GM18520 (cell line): ENCODE measurements around the gene B4GALT5.

Experiments used
- ATAC-seq: cut with Tn5 transposase; IDR thresholded peaks from one replicate; pipeline ENCODE4 v1.9.1; 2021; ENCODE audit not compliant: unreplicated experiment

The B4GALT5 gene

GRCh38 chr20:49659056-49659455, 54.6 kb downstream of the B4GALT5 start:
- no peak for ATAC-seq

- ATAC-seq: no peak
These were observed 55.2 kb downstream of the B4GALT5 start for GRCh38 chr20:49658508-49658907.

- no peak for ATAC-seq
These were observed 56.4 kb downstream of the B4GALT5 start for GRCh38 chr20:49657118-49657901.

- no peak for ATAC-seq
These were observed 57.4 kb downstream of the B4GALT5 start for GRCh38 chr20:49656304-49656703.

- no peak for ATAC-seq
These were observed 59.7 kb downstream of the B4GALT5 start for GRCh38 chr20:49653925-49654434.

GRCh38 chr20:49649672-49650071, 64.0 kb downstream of the B4GALT5 start:
- no peak for ATAC-seq

GRCh38 chr20:49647550-49647949, 66.1 kb downstream of the B4GALT5 start:
- no peak for ATAC-seq

GRCh38 chr20:49646528-49646927, 67.2 kb downstream of the B4GALT5 start:
- ATAC-seq: no peak

GRCh38 chr20:49646126-49646525, 67.6 kb downstream of the B4GALT5 start:
- no peak for ATAC-seq

- no peak for ATAC-seq
These were observed 68.6 kb downstream of the B4GALT5 start for GRCh38 chr20:49644980-49645565.

GRCh38 chr20:49642816-49643215, 70.9 kb downstream of the B4GALT5 start:
- no peak for ATAC-seq

- no peak for ATAC-seq
These were observed 71.7 kb downstream of the B4GALT5 start for GRCh38 chr20:49641683-49642656.

GRCh38 chr20:49637046-49637637, 76.5 kb downstream of the B4GALT5 start:
- ATAC-seq: no peak

GRCh38 chr20:49636447-49636846, 77.2 kb downstream of the B4GALT5 start:
- no peak for ATAC-seq

- ATAC-seq: no peak
These were observed 77.8 kb downstream of the B4GALT5 start for GRCh38 chr20:49635866-49636265.

- no peak for ATAC-seq
These were observed 78.5 kb downstream of the B4GALT5 start for GRCh38 chr20:49635166-49635565.

GRCh38 chr20:49634116-49634515, 79.6 kb downstream of the B4GALT5 start:
- no peak for ATAC-seq

GRCh38 chr20:49633643-49634042, 80.0 kb downstream of the B4GALT5 start:
- no peak for ATAC-seq

- ATAC-seq: no peak
These were observed 80.7 kb downstream of the B4GALT5 start for GRCh38 chr20:49633023-49633422.

GRCh38 chr20:49631856-49632418, 81.7 kb downstream of the B4GALT5 start:
- no peak for ATAC-seq
